H1 (cell line): Measurements from ENCODE around the gene GTF3C5. TPM values are rescaled to one million over a fixed set of nuclear protein-coding genes. Genes with fewer than 3 reads are reported as not detected.

Experiments
- CTCF ChIA-PET: fragments of 300-600 bp; sonication (Branson Sonifier 250); formaldehyde crosslinking; loops from one replicate; lab custom pipeline; 2021; ENCODE audit not compliant: partially characterized antibody; lab: Charles Lee
- POLR2A ChIA-PET: fragments of 300-600 bp; sonication (Branson Sonifier 250); formaldehyde crosslinking; loops from one replicate; lab custom pipeline; 2021; ENCODE audit warnings: inconsistent platforms; ENCODE audit not compliant: partially characterized antibody; lab: Charles Lee
- DNase-seq, 2 experiments: peaks; one replicate each; pipeline versions ENCODE4 v3.0.0 to v3.0.0-alpha.2; 2010 to 2022; ENCODE audit warnings: low spot score in 2 of 2, low read depth in 1 of 2, mixed read lengths in 1 of 2
- FAIRE-seq: peaks from 2 replicates; lab custom pipeline; 2011; peaks lifted over from hg19 to GRCh38; lab: Jason Lieb, UNC
- H2AFZ ChIP-seq: 2 replicates; pipeline ENCODE4 v1.8.1; 2012; ENCODE audit warnings: low read length, inconsistent platforms
- H2AK5ac ChIP-seq: 2 replicates; pipeline ENCODE4 v1.6.1; 2013; ENCODE audit warnings: low read depth, low read length
- H2BK120ac ChIP-seq: replicated peaks from 2 replicates; pipeline ENCODE3; 2013; ENCODE audit warnings: low read depth, low read length, inconsistent platforms
- H2BK12ac ChIP-seq: 2 replicates; pipeline ENCODE4 v1.6.1; 2013; ENCODE audit warnings: low read depth, low read length
- H2BK15ac ChIP-seq: 2 replicates; pipeline ENCODE4 v1.6.1; 2013; ENCODE audit warnings: low read length
- H2BK20ac ChIP-seq: 2 replicates; pipeline ENCODE4 v1.6.1; 2013; ENCODE audit warnings: low read length
- H2BK5ac ChIP-seq: 2 replicates; pipeline ENCODE4 v1.6.1; 2013; ENCODE audit warnings: low read depth, low read length
- H3K14ac ChIP-seq: 2 replicates; pipeline ENCODE4 v1.6.1; 2013; ENCODE audit warnings: inconsistent platforms; ENCODE audit not compliant: insufficient read length
- H3K18ac ChIP-seq: 2 replicates; pipeline ENCODE4 v1.6.1; 2013; ENCODE audit warnings: low read length; ENCODE audit errors: extremely low read depth
- H3K23ac ChIP-seq: 2 replicates; pipeline ENCODE4 v1.6.1; 2013; ENCODE audit warnings: inconsistent platforms; ENCODE audit not compliant: insufficient read length
- H3K23me2 ChIP-seq: 2 replicates; pipeline ENCODE4 v1.6.1; 2013; ENCODE audit warnings: low read depth, low read length
- H3K27ac ChIP-seq: 2 replicates; pipeline ENCODE4 v1.6.1; 2011; ENCODE audit warnings: low read depth, low read length, inconsistent platforms
- H3K27me3 ChIP-seq, 4 experiments: replicated peaks in 1 of 4; 1 replicate in 1 of 4; 2 replicates in 3 of 4; pipeline versions ENCODE4 v1.6.1 to v1.8.1; 2011 to 2013; ENCODE audit warnings: low read length in 3 of 4, mild to moderate bottlenecking in 3 of 4, inconsistent platforms in 2 of 4, mixed read lengths in 2 of 4, moderate library complexity in 1 of 4; ENCODE audit not compliant: control insufficient read depth in 3 of 4, insufficient read depth in 3 of 4; ENCODE audit errors: extremely low read depth in 1 of 4
- H3K36me3 ChIP-seq, 4 experiments: 2 replicates each; pipeline versions ENCODE4 v1.6.1 to v1.8.1; 2011 to 2013; ENCODE audit warnings: mild to moderate bottlenecking in 4 of 4, low read length in 3 of 4, moderate library complexity in 2 of 4, control low read depth in 1 of 4, inconsistent platforms in 1 of 4; ENCODE audit not compliant: insufficient read depth in 4 of 4, control insufficient read depth in 2 of 4
- H3K4ac ChIP-seq: replicated peaks from 2 replicates; pipeline ENCODE3; 2013; ENCODE audit warnings: low read length, low read depth, mixed read lengths, inconsistent platforms; ENCODE audit not compliant: insufficient read length
- H3K4me1 ChIP-seq, 4 experiments: replicated peaks in 1 of 4; 1 replicate in 1 of 4; 2 replicates in 3 of 4; pipeline versions ENCODE4 v1.6.1 to v1.8.1; 2011 to 2013; ENCODE audit warnings: low read length in 3 of 4, inconsistent platforms in 2 of 4, mixed read lengths in 1 of 4; ENCODE audit not compliant: insufficient read depth in 4 of 4, control insufficient read depth in 3 of 4
- H3K4me2 ChIP-seq, 2 experiments: 2 replicates each; pipeline versions ENCODE4 v1.6.1 to v1.8.1; 2011 to 2013; ENCODE audit warnings: low read depth in 2 of 2, low read length in 2 of 2, control low read depth in 1 of 2, inconsistent platforms in 1 of 2, mild to moderate bottlenecking in 1 of 2; ENCODE audit not compliant: insufficient read depth in 1 of 2
- H3K4me3 ChIP-seq, 4 experiments: fragments of 200-600, 300-600 bp in 1 of 4; sonication (generic), shearing (Covaris generic), sonication (Bioruptor Twin) in 1 of 4; 2 replicates each; pipeline versions ENCODE4 v1.5.1 to v1.8.1; 2011 to 2016; ENCODE audit warnings: low read length in 4 of 4, low read depth in 3 of 4, control low read depth in 2 of 4, inconsistent platforms in 2 of 4, mild to moderate bottlenecking in 2 of 4, mixed read lengths in 1 of 4, moderate library complexity in 1 of 4; ENCODE audit not compliant: insufficient read depth in 2 of 4; ENCODE audit errors: extremely low read depth in 1 of 4
- H3K56ac ChIP-seq: replicated peaks from 2 replicates; pipeline ENCODE3; 2013; ENCODE audit warnings: low read depth, mild to moderate bottlenecking, mixed read lengths, low read length, inconsistent platforms; ENCODE audit not compliant: insufficient read length
- H3K79me1 ChIP-seq: 2 replicates; pipeline ENCODE4 v1.6.1; 2013; ENCODE audit warnings: low read depth, low read length, control low read depth
- H3K79me2 ChIP-seq, 2 experiments: 2 replicates each; pipeline versions ENCODE4 v1.6.1 to v1.8.1; 2012 to 2013; ENCODE audit warnings: low read length in 2 of 2, mild to moderate bottlenecking in 2 of 2, inconsistent platforms in 1 of 2; ENCODE audit not compliant: insufficient read depth in 2 of 2, control insufficient read depth in 1 of 2
- H3K9ac ChIP-seq, 4 experiments: replicated peaks in 1 of 4; 1 replicate in 1 of 4; 2 replicates in 3 of 4; pipeline versions ENCODE4 v1.6.1 to v1.8.1; 2011 to 2013; ENCODE audit warnings: low read depth in 3 of 4, low read length in 3 of 4, control low read depth in 2 of 4, mild to moderate bottlenecking in 2 of 4, moderate library complexity in 2 of 4, inconsistent platforms in 1 of 4; ENCODE audit errors: extremely low read depth in 1 of 4
- H3K9me3 ChIP-seq, 2 experiments: 2 replicates each; pipeline versions ENCODE4 v1.6.1 to v1.8.1; 2012 to 2013; ENCODE audit warnings: mild to moderate bottlenecking in 2 of 2, moderate library complexity in 2 of 2, control low read depth in 1 of 2, inconsistent platforms in 1 of 2, low read depth in 1 of 2, low read length in 1 of 2, mixed read lengths in 1 of 2; ENCODE audit not compliant: insufficient read depth in 2 of 2
- H4K20me1 ChIP-seq, 2 experiments: replicated peaks in 1 of 2; 2 replicates each; pipeline versions ENCODE3 to v1.8.1; 2011 to 2013; ENCODE audit warnings: inconsistent platforms in 2 of 2, low read length in 2 of 2, mild to moderate bottlenecking in 1 of 2; ENCODE audit not compliant: insufficient read depth in 2 of 2, control insufficient read depth in 1 of 2
- H4K5ac ChIP-seq: 2 replicates; pipeline ENCODE4 v1.6.1; 2013; ENCODE audit warnings: low read length, low read depth, mixed read lengths, inconsistent platforms; ENCODE audit not compliant: insufficient read length
- H4K8ac ChIP-seq: 2 replicates; pipeline ENCODE4 v1.8.0; 2013; ENCODE audit warnings: mild to moderate bottlenecking, moderate library complexity, low read length, inconsistent platforms; ENCODE audit not compliant: insufficient read depth; ENCODE audit errors: extremely low read depth
- H4K91ac ChIP-seq: replicated peaks from 2 replicates; pipeline ENCODE3; 2013; ENCODE audit warnings: low read length, mixed read lengths, inconsistent platforms; ENCODE audit not compliant: insufficient read length
- KDM4A ChIP-seq: IDR thresholded peaks from one replicate; pipeline ENCODE4 v1.7.1; 2012; ENCODE audit warnings: low read depth, mild to moderate bottlenecking, moderate library complexity, low read length, inconsistent platforms; ENCODE audit not compliant: severe bottlenecking
- WGBS, 2 experiments: shearing (Covaris generic) in 1 of 2; methylation state at CpG; one replicate each; pipeline versions ENCODE4 v1.1.6 to v1.1.7; 2013 to 2015; ENCODE audit warnings: low lambda C conversion rate in 2 of 2, mixed read lengths in 2 of 2, inconsistent platforms in 1 of 2, low coverage in 1 of 2, missing lambda C conversion rate in 1 of 2; ENCODE audit not compliant: insufficient replicate concordance in 2 of 2, insufficient coverage in 1 of 2, insufficient read length in 1 of 2; ENCODE audit errors: extremely low coverage in 1 of 2, missing lambda C conversion rate in 1 of 2; 5-methylcytosine and 5-hydroxymethylcytosine counted together
- polyA plus RNA-seq, 7 experiments: library from polyadenylated mRNA; depleted of rRNA in 3 of 7; stranded (reverse) in 5 of 7; unstranded in 2 of 7; fragments of >200 nt in 5 of 7; fragments of 200-250 nt in 2 of 7; gene quantifications; 1 replicate in 5 of 7; 2 replicates in 1 of 7; 4 replicates in 1 of 7; pipeline versions ENCODE4 v1.2.1 to v1.2.3, GENCODE V29; 2011 to 2013; ENCODE audit warnings: missing spikeins in 2 of 7, mixed read lengths in 2 of 7
- total RNA-seq: library from RNA; stranded (reverse); fragmentation: NEBNext Ultra II Directional; extraction: Animal tissue kit (Norgen Biotek cat#: 25700); gene quantifications from 2 replicates; pipeline ENCODE4 v1.2.1, GENCODE V29; 2021

Gene GTF3C5
- total and polyA plus RNA-seq, 2 of the 8 experiments (the other 6 are each of a cell fraction or from before 2014, with no cell fraction given), result 78.7 to 87.1 TPM

DNA sequence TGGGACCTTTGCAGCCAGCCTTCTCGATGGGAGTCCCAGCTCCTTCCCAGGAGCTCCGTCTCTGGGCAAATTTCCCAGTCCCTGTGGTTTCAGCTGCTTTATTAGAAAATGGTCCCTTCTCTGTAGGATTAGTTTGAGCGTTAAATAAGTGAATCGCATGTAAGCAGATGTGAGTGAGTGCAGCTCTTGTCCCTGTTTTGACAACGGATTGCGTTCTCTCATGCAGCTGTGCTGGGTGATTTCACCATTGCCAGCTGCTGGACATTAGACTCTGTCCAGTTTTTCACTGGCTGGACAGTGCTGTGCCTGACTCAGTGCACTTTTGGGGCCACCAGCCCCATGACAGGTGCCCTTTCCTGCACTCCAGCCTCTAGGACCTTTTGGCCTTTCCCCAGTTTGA lies 19.3 kb downstream of the GTF3C5 start:
- no peak overlapping the region for H2BK20ac ChIP-seq
- H3K18ac ChIP-seq, result no peak overlapping the region
- no peak overlapping the region for H3K9ac ChIP-seq
- no peaks in the 10 kb centered on the region for H3K79me2 ChIP-seq
- no peak overlapping the region for H3K23ac ChIP-seq
- CTCF ChIA-PET, result interaction anchor here (1.0 to 4.2 kb wide), 4 partner anchors 14 to 97 kb away, joined by 3 to 21 read pairs (median 8); no protein-coding TSS in a partner anchor
- no peak overlapping the region for H2BK12ac ChIP-seq
- DNase-seq, result no peak
- H4K20me1 ChIP-seq, result peaks cover 0 to 15% of the 10 kb centered on the region in 2 experiments
- H4K91ac ChIP-seq, result no peak overlapping the region
- H3K4me1 ChIP-seq, result no peaks in the 10 kb centered on the region
- no peak overlapping the region for H3K4me2 ChIP-seq
- no peak overlapping the region for H2AK5ac ChIP-seq
- H3K79me1 ChIP-seq, result peaks cover 2% of the 10 kb centered on the region; the same call in 1 of the 2 replicates
- no peak overlapping the region for H2BK5ac ChIP-seq
- H3K4ac ChIP-seq, result no peak overlapping the region
- no peak for TF ChIP-seq KDM4A
- TF ChIP-seq, all 59 proteins: peak for 0
- H3K4me3 ChIP-seq, result no peak overlapping the region
- no peaks in the 10 kb centered on the region for H3K9me3 ChIP-seq
- no peak for FAIRE-seq
- no peak overlapping the region for H2AFZ ChIP-seq
- H2BK120ac ChIP-seq, result no peak overlapping the region
- no peak overlapping the region for H4K5ac ChIP-seq
- H2BK15ac ChIP-seq, result no peak overlapping the region
- H3K56ac ChIP-seq, result no peak overlapping the region
- no peak overlapping the region for H4K8ac ChIP-seq
- POLR2A ChIA-PET, result interaction anchor here (0.6 to 1.3 kb wide), 2 partner anchors 20 to 52 kb away, joined by 3 to 4 read pairs; partner anchors contain the start of gene GTF3C5
- peaks cover 20 to 48% (median 42%) of the 10 kb centered on the region in 4 experiments; a peak in 7 of 8 replicates for H3K36me3 ChIP-seq
- no peaks in the 10 kb centered on the region for H3K23me2 ChIP-seq
- no peak overlapping the region for H3K27ac ChIP-seq
- WGBS, 2 experiments, result 94% methylated on average over 6 of the region's 6 CpGs; no CpG with 5 or more reads in 1 of the 2 experiments
- H3K14ac ChIP-seq, result no peak overlapping the region
- no peaks in the 10 kb centered on the region for H3K27me3 ChIP-seq
